ENCODE measurements around the gene LANCL2.

GRCh38 chr7:55437375-55437774, 72.2 kb downstream of the LANCL2 start:
- TF ChIP-seq GATA3 (IDR thresholded peaks at IDR 0.05; ENCODE audit: low read depth, low read length) (no peak), GATA2 (IDR thresholded peaks at IDR 0.05; ENCODE audit: low read depth, low read length) (no peak)

Measured in SH-SY5Y (cell line).